Heart left ventricle (tissue), 16 donors: ENCODE data around the gene NCK2. TPM values are rescaled to one million over a fixed set of nuclear protein-coding genes. Genes with fewer than 3 reads are reported as not detected.

Experiments used
- ATAC-seq, 4 donors: fragments of 200-7000 bp; cut with Tn5 transposase; one replicate each; pipeline ENCODE4 v1.9.1; 2020 to 2022; ENCODE audit warnings: moderate library complexity in 4 of 4, mild to moderate bottlenecking in 3 of 4, moderate number of reproducible peaks in 1 of 4
- DNase-seq, 5 donors: peaks; one replicate each; pipeline ENCODE4 v3.0.0-alpha.2; 2020
- H3K27ac ChIP-seq, 12 donors: fragments of 200-600 bp; sonication (generic) in 4 of 12; one replicate each; pipeline versions ENCODE4 v1.5.0 to v1.8.0; 2016 to 2022; ENCODE audit warnings: mild to moderate bottlenecking in 2 of 12
- H3K27me3 ChIP-seq, 9 donors: fragments of 200-600 bp; sonication (generic) in 2 of 9; one replicate each; pipeline versions ENCODE4 v1.5.1 to v1.8.0; 2016 to 2022; ENCODE audit warnings: mild to moderate bottlenecking in 3 of 9
- H3K36me3 ChIP-seq, 9 donors: fragments of 200-600 bp; sonication (generic) in 2 of 9; one replicate each; pipeline versions ENCODE4 v1.5.0 to v1.8.0; 2018 to 2022; ENCODE audit warnings: mild to moderate bottlenecking in 2 of 9
- H3K4me1 ChIP-seq, 12 donors: fragments of 200-600 bp; sonication (generic) in 4 of 12; one replicate each; pipeline versions ENCODE4 v1.5.0 to v1.8.0; 2016 to 2022; ENCODE audit warnings: mild to moderate bottlenecking in 3 of 12
- H3K4me3 ChIP-seq, 12 donors: fragments of 200-600 bp; sonication (generic) in 4 of 12; one replicate each; pipeline versions ENCODE4 v1.5.0 to v1.8.0; 2017 to 2022; ENCODE audit warnings: mild to moderate bottlenecking in 9 of 12, moderate library complexity in 4 of 12
- H3K9me3 ChIP-seq, 12 donors: fragments of 200-600 bp; sonication (generic) in 4 of 12; one replicate each; pipeline versions ENCODE4 v1.5.0 to v1.8.0; 2016 to 2022; ENCODE audit warnings: mild to moderate bottlenecking in 1 of 12
- CTCF ChIP-seq, 12 donors: fragments of 200-600 bp; sonication (generic) in 4 of 12; IDR thresholded peaks; one replicate each; pipeline versions ENCODE4 v1.5.0 to v1.8.0; 2018 to 2022; ENCODE audit warnings: antibody characterized with exemption in 12 of 12, mild to moderate bottlenecking in 5 of 12
- POLR2A ChIP-seq, 2 donors: fragments of 450-650 bp; IDR thresholded peaks; one replicate each; pipeline ENCODE4 v1.6.1; 2017; ENCODE audit warnings: antibody characterized with exemption in 2 of 2, mild to moderate bottlenecking in 2 of 2, moderate library complexity in 2 of 2
- WGBS, 4 donors: extraction: QIAGEN DNeasy Blood & Tissue Kit in 2 of 4; methylation state at CpG; one replicate each; pipeline versions ENCODE4 v1.1.5 to v1.1.7; 2013 to 2018; 5-methylcytosine and 5-hydroxymethylcytosine counted together
- intact Hi-C, 10 donors: fragments of 100-400 bp; cut with DNase I; formaldehyde crosslinking; loops; one replicate each; pipeline versions ENCODE4 v1.11.1 to v1.14.2; 2022
- polyA plus RNA-seq, 2 donors: library from polyadenylated mRNA; stranded (reverse); fragments of 200-250 nt; gene quantifications; one replicate each; pipeline ENCODE4 v1.2.3, GENCODE V29; 2013
- total RNA-seq, 9 donors: library from RNA; depleted of rRNA in 2 of 9; stranded (reverse); fragments of >200 nt in 2 of 9; fragmentation: NEBNext Ultra II Directional in 3 of 9; extraction: Animal tissue kit (Norgen Biotek cat#: 25700) in 3 of 9; gene quantifications; one replicate each; pipeline versions ENCODE4 v1.1.0 to v1.2.4, GENCODE V29; 2016 to 2023
- donor health status: ischemic (EF 13 %, LVEDD 7.1; RV severe dilation, severe dysfunction).
- donor health status: healthy with polysubstance abuse.
- donor health status: DM: no; HTN: yes; CAD: no.
- donor health status: DM: no; HTN: no; CAD: no.
- donor health status: ischemic (EF 25% LVEDD 6.9; RV normal size, moderate dysfunction).
- donor health status: ischemic (EF 25% LVEDD 5.7; RV mildly dilated, moderate dysfunction).
- donor health status: healthy.
- donor health status: DM: yes; HTN: yes; CAD: no.
- donor health status: ischemic (EF 35%, LVEDD 5.7; RV mildly dilated, moderate dysfunction).
- donor health status: nonischemic (EF 11% LVEDD 7.7; RV severe dilation, severe dysfunction).
- donor health status: DM: yes; HTN: yes; CAD: no.
- donor health status: PGD.
- donor health status: ischemic (EF 29% LVEDD 5.4; RV normal size, mild dysfunction).
- donor health status: nonischemic (EF 23%, LVEDD 6.1; RV moderate dilation, normal function).

The NCK2 gene
- total and polyA plus RNA-seq, 11 donors, result 22.6 to 54.2 (median 33.4) TPM

GRCh38 chr2:105828558-105828957 is 83.8 kb downstream of the NCK2 start:
- Histone ChIP-seq H3K9me3 (peaks cover 0 to 51% (median 10%) of the 10 kb centered on the region in 12 donors), H3K27ac (no peak overlapping the region), H3K4me3 (no peak overlapping the region), H3K27me3 (no peaks in the 10 kb centered on the region), H3K36me3 (peaks cover 0 to 5% (median 0%) of the 10 kb centered on the region in 9 donors), H3K4me1 (peaks cover 0 to 22% (median 10%) of the 10 kb centered on the region in 12 donors)
- TF ChIP-seq CTCF (IDR thresholded peaks at IDR 0.05) (no peak), POLR2A (IDR thresholded peaks at IDR 0.05) (no peak)
- ATAC-seq, result no peak
- intact Hi-C loops, result no loop called here
- no peak for DNase-seq

- Histone ChIP-seq H3K4me1 (peaks cover 0 to 25% (median 11%) of the 10 kb centered on the region in 12 donors), H3K9me3 (peaks cover 0 to 60% (median 26%) of the 10 kb centered on the region in 12 donors), H3K4me3 (no peak overlapping the region), H3K27me3 (no peaks in the 10 kb centered on the region), H3K27ac (no peak overlapping the region), H3K36me3 (no peaks in the 10 kb centered on the region)
- DNase-seq, result no peak
- 89 to 100% (median 97%) methylated on average over 1 of the region's 1 CpG for WGBS, 4 donors
- no peak for ATAC-seq
- intact Hi-C loops, result no loop called here
- TF ChIP-seq CTCF (IDR thresholded peaks at IDR 0.05), result no peak
- TF ChIP-seq POLR2A (IDR thresholded peaks at IDR 0.05), result no peak
These were observed 90.2 kb downstream of the NCK2 start for GRCh38 chr2:105834931-105835330.

GRCh38 chr2:105836341-105836740 is 91.6 kb downstream of the NCK2 start:
- Histone ChIP-seq H3K4me3 (no peak overlapping the region), H3K9me3 (peaks cover 0 to 49% (median 26%) of the 10 kb centered on the region in 12 donors), H3K27me3 (no peaks in the 10 kb centered on the region), H3K27ac (no peak overlapping the region), H3K4me1 (peaks cover 0 to 31% (median 12%) of the 10 kb centered on the region in 12 donors), H3K36me3 (no peaks in the 10 kb centered on the region)
- no peak for DNase-seq
- no peak for ATAC-seq
- 98 to 99% (median 98%) methylated on average over 4 of the region's 4 CpGs for WGBS, 4 donors
- no peak for TF ChIP-seq POLR2A (IDR thresholded peaks at IDR 0.05)
- no peak for TF ChIP-seq CTCF (IDR thresholded peaks at IDR 0.05)
- intact Hi-C loops, result no loop called here

- Histone ChIP-seq H3K9me3 (peaks cover 0 to 42% (median 20%) of the 10 kb centered on the region in 12 donors), H3K4me1 (peaks cover 0 to 37% (median 14%) of the 10 kb centered on the region in 12 donors), H3K27ac (no peak overlapping the region), H3K4me3 (no peak overlapping the region), H3K36me3 (no peaks in the 10 kb centered on the region), H3K27me3 (no peaks in the 10 kb centered on the region)
- DNase-seq, result no peak
- WGBS, 4 donors, result 82 to 89% (median 85%) methylated on average over 5 of the region's 5 CpGs
- TF ChIP-seq POLR2A (IDR thresholded peaks at IDR 0.05), result no peak
- no peak for TF ChIP-seq CTCF (IDR thresholded peaks at IDR 0.05)
- ATAC-seq, result no peak
- intact Hi-C loops, result no loop called here
These were observed 92.4 kb downstream of the NCK2 start for GRCh38 chr2:105836840-105837692.
